Keratinocyte (primary cell): Measurements from ENCODE around the gene NFAM1. TPM values are rescaled to one million over a fixed set of nuclear protein-coding genes. Genes with fewer than 3 reads are reported as not detected.

Experiments
- DNase-seq: peaks from one replicate; pipeline ENCODE4 v3.0.0-alpha.2; 2011; ENCODE audit warnings: low read depth, missing footprints, low spot score
- FAIRE-seq: peaks from 2 replicates; lab custom pipeline; 2011; peaks lifted over from hg19 to GRCh38; lab: Jason Lieb, UNC
- H2AFZ ChIP-seq: 2 replicates; pipeline ENCODE4 v1.6.0; 2012; ENCODE audit warnings: low read length, control low read depth, inconsistent platforms; ENCODE audit not compliant: control insufficient read depth
- H3K27ac ChIP-seq: 2 replicates; pipeline ENCODE4 v1.5.1; 2011; ENCODE audit warnings: low read length; ENCODE audit not compliant: control insufficient read depth, insufficient read depth
- H3K27me3 ChIP-seq: 3 replicates; pipeline ENCODE4 v1.6.0; 2011; ENCODE audit warnings: low read length; ENCODE audit not compliant: control insufficient read depth, insufficient read depth; ENCODE audit errors: extremely low read depth
- H3K36me3 ChIP-seq, 2 experiments: 2 replicates in 1 of 2; 3 replicates in 1 of 2; pipeline ENCODE4 v1.5.1; 2011; ENCODE audit warnings: low read length in 2 of 2, mild to moderate bottlenecking in 1 of 2; ENCODE audit not compliant: control insufficient read depth in 2 of 2, insufficient read depth in 2 of 2; ENCODE audit errors: extremely low read depth in 1 of 2
- H3K4me1 ChIP-seq: 3 replicates; pipeline ENCODE4 v1.5.1; 2011; ENCODE audit warnings: low read length; ENCODE audit not compliant: control insufficient read depth, insufficient read depth; ENCODE audit errors: extremely low read depth
- H3K4me2 ChIP-seq: 3 replicates; pipeline ENCODE4 v1.6.0; 2011; ENCODE audit warnings: low read depth, low read length; ENCODE audit not compliant: control insufficient read depth, insufficient read depth; ENCODE audit errors: extremely low read depth
- H3K4me3 ChIP-seq, 3 experiments: fragments of 200-600 bp in 1 of 3; sonication (generic) in 1 of 3; 2 replicates in 2 of 3; 3 replicates in 1 of 3; pipeline ENCODE4 v1.5.1; 2011 to 2016; ENCODE audit warnings: low read length in 3 of 3, mild to moderate bottlenecking in 3 of 3, control low read depth in 2 of 3, inconsistent platforms in 1 of 3, low read depth in 1 of 3, mixed read lengths in 1 of 3, mixed run types in 1 of 3, moderate library complexity in 1 of 3; ENCODE audit not compliant: control insufficient read depth in 2 of 3, insufficient read depth in 2 of 3; ENCODE audit errors: extremely low read depth in 1 of 3
- H3K79me2 ChIP-seq: 2 replicates; pipeline ENCODE4 v1.6.0; 2012; ENCODE audit warnings: low read length; ENCODE audit not compliant: control insufficient read depth, insufficient read depth
- H3K9ac ChIP-seq: 3 replicates; pipeline ENCODE4 v1.6.0; 2011; ENCODE audit warnings: low read length; ENCODE audit not compliant: control insufficient read depth, insufficient read depth; ENCODE audit errors: extremely low read depth
- H3K9me1 ChIP-seq: 3 replicates; pipeline ENCODE4 v1.6.0; 2011; ENCODE audit warnings: low read length; ENCODE audit not compliant: control insufficient read depth, insufficient read depth; ENCODE audit errors: extremely low read depth
- H3K9me3 ChIP-seq: 2 replicates; pipeline ENCODE4 v1.5.1; 2012; ENCODE audit warnings: low read depth, low read length; ENCODE audit not compliant: control insufficient read depth
- H4K20me1 ChIP-seq: 3 replicates; pipeline ENCODE4 v1.6.0; 2011; ENCODE audit warnings: low read length; ENCODE audit not compliant: control insufficient read depth, insufficient read depth; ENCODE audit errors: extremely low read depth
- CTCF ChIP-seq, 3 experiments: IDR thresholded peaks in 1 of 3; conservative IDR thresholded peaks in 1 of 3; optimal IDR thresholded peaks in 1 of 3; 2 replicates in 2 of 3; 3 replicates in 1 of 3; pipeline versions ENCODE3 to v1.5.1; 2011; ENCODE audit warnings: low read length in 3 of 3, mild to moderate bottlenecking in 3 of 3, moderate library complexity in 2 of 3, control low read depth in 1 of 3, inconsistent platforms in 1 of 3; ENCODE audit not compliant: insufficient read depth in 2 of 3; ENCODE audit errors: extremely low read depth in 1 of 3
- EZH2 ChIP-seq: IDR thresholded peaks from one replicate; pipeline ENCODE4 v1.6.1; 2012; ENCODE audit warnings: inconsistent platforms, mild to moderate bottlenecking, low read length, moderate library complexity
- dilution Hi-C: fragments of 300-500 bp; cut with MboI; formaldehyde crosslinking; loops from one replicate; pipeline ENCODE4 v1.7.0; 2020; ENCODE audit warnings: low sequenced_read_pairs; ENCODE audit not compliant: extremely low pct_ligation_motif_present
- polyA plus RNA-seq, 5 experiments: library from polyadenylated mRNA; depleted of rRNA in 3 of 5; stranded (reverse) in 3 of 5; stranded (forward) in 1 of 5; unstranded in 1 of 5; fragments of >200 nt; gene quantifications; 1 replicate in 1 of 5; 2 replicates in 3 of 5; 3 replicates in 1 of 5; pipeline versions ENCODE4 v1.2.1 to v1.2.3, GENCODE V29; 2011 to 2012; ENCODE audit warnings: missing spikeins in 2 of 5, low read depth in 1 of 5, low replicate concordance in 1 of 5

NFAM1 gene
- polyA plus RNA-seq, 1 donor (not counting 4 experiments of a cell fraction or from before 2014, with no cell fraction given), result not detected

- Histone ChIP-seq H3K9me3 (no peaks in the 10 kb centered on the region), H3K4me2 (no peak overlapping the region), H3K27ac (no peak overlapping the region), H2AFZ (no peak overlapping the region), H3K4me3 (no peak overlapping the region), H4K20me1 (no peaks in the 10 kb centered on the region), H3K27me3 (no peaks in the 10 kb centered on the region), H3K9me1 (no peaks in the 10 kb centered on the region), H3K36me3 (no peaks in the 10 kb centered on the region), H3K9ac (no peak overlapping the region), H3K79me2 (no peaks in the 10 kb centered on the region), H3K4me1 (no peaks in the 10 kb centered on the region)
- peak; percentile 15 for DNase-seq
- no peak for TF ChIP-seq EZH2
- peak; percentile 54 to 71 (median 68) for TF ChIP-seq CTCF (optimal IDR thresholded peaks at IDR 0.05 in 1 of 3, IDR thresholded peaks at IDR 0.05 in 1 of 3, conservative IDR thresholded peaks at IDR 0.05 in 1 of 3; ENCODE audit: extremely low read depth in 1 of 3, insufficient read depth in 2 of 3, low read length in 3 of 3)
- peak; percentile 83 for FAIRE-seq
- dilution Hi-C loops, result no loop called here
Measured at GRCh38 chr22:42473484-42474193, 41.4 kb upstream of the NFAM1 start.

- H3K36me3 ChIP-seq, result no peaks in the 10 kb centered on the region
- H3K4me2 ChIP-seq, result no peak overlapping the region
- H3K4me1 ChIP-seq, result no peaks in the 10 kb centered on the region
- no peak for TF ChIP-seq EZH2
- no peak for TF ChIP-seq CTCF (optimal IDR thresholded peaks at IDR 0.05 in 1 of 3, IDR thresholded peaks at IDR 0.05 in 1 of 3, conservative IDR thresholded peaks at IDR 0.05 in 1 of 3; ENCODE audit: extremely low read depth in 1 of 3, insufficient read depth in 2 of 3, low read length in 3 of 3)
- no peaks in the 10 kb centered on the region for H3K9me3 ChIP-seq
- H3K27me3 ChIP-seq, result no peaks in the 10 kb centered on the region
- no peak for DNase-seq
- no peak overlapping the region for H3K4me3 ChIP-seq
- H2AFZ ChIP-seq, result no peak overlapping the region
- no peak for FAIRE-seq
- H3K79me2 ChIP-seq, result no peaks in the 10 kb centered on the region
- dilution Hi-C loops, result no loop called here
- no peaks in the 10 kb centered on the region for H3K9me1 ChIP-seq
- H4K20me1 ChIP-seq, result no peaks in the 10 kb centered on the region
- no peak overlapping the region for H3K9ac ChIP-seq
- H3K27ac ChIP-seq, result no peak overlapping the region
Measured at GRCh38 chr22:42472671-42473070, 40.5 kb upstream of the NFAM1 start.
